ENCODE data around the gene ABHD16A.

DNA sequence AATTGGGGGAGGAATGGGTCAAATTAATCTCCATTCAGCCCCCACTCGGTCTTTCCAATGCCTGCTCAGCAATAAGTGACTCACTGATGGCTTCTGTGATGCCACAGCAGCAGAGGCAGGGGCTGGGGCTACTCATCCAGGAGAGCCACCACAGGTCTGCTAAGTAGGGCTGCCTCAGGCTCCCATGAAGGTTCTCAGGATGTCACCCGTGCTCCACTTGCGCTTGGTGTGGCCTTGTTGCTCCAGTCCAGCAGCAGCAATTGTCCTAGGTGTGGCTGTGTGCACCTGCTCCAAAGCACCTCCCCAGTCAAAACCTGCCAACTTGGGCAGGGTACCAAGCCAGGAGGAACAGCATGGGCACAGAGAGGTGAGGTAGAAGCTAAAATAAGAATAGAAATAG lies 19.0 kb upstream of the ABHD16A start:
- TF ChIP-seq JUND (IDR thresholded peaks at IDR 0.05) = no peak
- TF ChIP-seq, protein P1, sequence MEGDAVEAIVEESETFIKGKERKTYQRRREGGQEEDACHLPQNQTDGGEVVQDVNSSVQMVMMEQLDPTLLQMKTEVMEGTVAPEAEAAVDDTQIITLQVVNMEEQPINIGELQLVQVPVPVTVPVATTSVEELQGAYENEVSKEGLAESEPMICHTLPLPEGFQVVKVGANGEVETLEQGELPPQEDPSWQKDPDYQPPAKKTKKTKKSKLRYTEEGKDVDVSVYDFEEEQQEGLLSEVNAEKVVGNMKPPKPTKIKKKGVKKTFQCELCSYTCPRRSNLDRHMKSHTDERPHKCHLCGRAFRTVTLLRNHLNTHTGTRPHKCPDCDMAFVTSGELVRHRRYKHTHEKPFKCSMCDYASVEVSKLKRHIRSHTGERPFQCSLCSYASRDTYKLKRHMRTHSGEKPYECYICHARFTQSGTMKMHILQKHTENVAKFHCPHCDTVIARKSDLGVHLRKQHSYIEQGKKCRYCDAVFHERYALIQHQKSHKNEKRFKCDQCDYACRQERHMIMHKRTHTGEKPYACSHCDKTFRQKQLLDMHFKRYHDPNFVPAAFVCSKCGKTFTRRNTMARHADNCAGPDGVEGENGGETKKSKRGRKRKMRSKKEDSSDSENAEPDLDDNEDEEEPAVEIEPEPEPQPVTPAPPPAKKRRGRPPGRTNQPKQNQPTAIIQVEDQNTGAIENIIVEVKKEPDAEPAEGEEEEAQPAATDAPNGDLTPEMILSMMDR (IDR thresholded peaks at IDR 0.05; ENCODE audit: low read depth, low read length, missing input control) = no peak
- TF ChIP-seq RXRA (IDR thresholded peaks at IDR 0.05) = no peak
- TF ChIP-seq, protein P2, sequence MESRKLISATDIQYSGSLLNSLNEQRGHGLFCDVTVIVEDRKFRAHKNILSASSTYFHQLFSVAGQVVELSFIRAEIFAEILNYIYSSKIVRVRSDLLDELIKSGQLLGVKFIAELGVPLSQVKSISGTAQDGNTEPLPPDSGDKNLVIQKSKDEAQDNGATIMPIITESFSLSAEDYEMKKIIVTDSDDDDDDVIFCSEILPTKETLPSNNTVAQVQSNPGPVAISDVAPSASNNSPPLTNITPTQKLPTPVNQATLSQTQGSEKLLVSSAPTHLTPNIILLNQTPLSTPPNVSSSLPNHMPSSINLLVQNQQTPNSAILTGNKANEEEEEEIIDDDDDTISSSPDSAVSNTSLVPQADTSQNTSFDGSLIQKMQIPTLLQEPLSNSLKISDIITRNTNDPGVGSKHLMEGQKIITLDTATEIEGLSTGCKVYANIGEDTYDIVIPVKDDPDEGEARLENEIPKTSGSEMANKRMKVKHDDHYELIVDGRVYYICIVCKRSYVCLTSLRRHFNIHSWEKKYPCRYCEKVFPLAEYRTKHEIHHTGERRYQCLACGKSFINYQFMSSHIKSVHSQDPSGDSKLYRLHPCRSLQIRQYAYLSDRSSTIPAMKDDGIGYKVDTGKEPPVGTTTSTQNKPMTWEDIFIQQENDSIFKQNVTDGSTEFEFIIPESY (IDR thresholded peaks at IDR 0.05) = no peak
- TF ChIP-seq, protein P3, sequence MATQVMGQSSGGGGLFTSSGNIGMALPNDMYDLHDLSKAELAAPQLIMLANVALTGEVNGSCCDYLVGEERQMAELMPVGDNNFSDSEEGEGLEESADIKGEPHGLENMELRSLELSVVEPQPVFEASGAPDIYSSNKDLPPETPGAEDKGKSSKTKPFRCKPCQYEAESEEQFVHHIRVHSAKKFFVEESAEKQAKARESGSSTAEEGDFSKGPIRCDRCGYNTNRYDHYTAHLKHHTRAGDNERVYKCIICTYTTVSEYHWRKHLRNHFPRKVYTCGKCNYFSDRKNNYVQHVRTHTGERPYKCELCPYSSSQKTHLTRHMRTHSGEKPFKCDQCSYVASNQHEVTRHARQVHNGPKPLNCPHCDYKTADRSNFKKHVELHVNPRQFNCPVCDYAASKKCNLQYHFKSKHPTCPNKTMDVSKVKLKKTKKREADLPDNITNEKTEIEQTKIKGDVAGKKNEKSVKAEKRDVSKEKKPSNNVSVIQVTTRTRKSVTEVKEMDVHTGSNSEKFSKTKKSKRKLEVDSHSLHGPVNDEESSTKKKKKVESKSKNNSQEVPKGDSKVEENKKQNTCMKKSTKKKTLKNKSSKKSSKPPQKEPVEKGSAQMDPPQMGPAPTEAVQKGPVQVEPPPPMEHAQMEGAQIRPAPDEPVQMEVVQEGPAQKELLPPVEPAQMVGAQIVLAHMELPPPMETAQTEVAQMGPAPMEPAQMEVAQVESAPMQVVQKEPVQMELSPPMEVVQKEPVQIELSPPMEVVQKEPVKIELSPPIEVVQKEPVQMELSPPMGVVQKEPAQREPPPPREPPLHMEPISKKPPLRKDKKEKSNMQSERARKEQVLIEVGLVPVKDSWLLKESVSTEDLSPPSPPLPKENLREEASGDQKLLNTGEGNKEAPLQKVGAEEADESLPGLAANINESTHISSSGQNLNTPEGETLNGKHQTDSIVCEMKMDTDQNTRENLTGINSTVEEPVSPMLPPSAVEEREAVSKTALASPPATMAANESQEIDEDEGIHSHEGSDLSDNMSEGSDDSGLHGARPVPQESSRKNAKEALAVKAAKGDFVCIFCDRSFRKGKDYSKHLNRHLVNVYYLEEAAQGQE (IDR thresholded peaks at IDR 0.05) = no peak
- no peak for TF ChIP-seq RAD21 (IDR thresholded peaks at IDR 0.05)
- TF ChIP-seq FOXA1 (IDR thresholded peaks at IDR 0.05) = no peak
- TF ChIP-seq, protein P4, sequence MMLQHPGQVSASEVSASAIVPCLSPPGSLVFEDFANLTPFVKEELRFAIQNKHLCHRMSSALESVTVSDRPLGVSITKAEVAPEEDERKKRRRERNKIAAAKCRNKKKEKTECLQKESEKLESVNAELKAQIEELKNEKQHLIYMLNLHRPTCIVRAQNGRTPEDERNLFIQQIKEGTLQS (IDR thresholded peaks at IDR 0.05) = no peak
- TF ChIP-seq, protein P5, sequence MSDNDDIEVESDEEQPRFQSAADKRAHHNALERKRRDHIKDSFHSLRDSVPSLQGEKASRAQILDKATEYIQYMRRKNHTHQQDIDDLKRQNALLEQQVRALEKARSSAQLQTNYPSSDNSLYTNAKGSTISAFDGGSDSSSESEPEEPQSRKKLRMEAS (IDR thresholded peaks at IDR 0.05) = no peak
- no peak for TF ChIP-seq YY1 (IDR thresholded peaks at IDR 0.05)

Data from liver (tissue), 3 donors.